Measurements from ENCODE around the gene CDH4.

Gene CDH4

GRCh38 chr20:61301711-61302525, 49.9 kb downstream of the CDH4 start:
- no peak for DNase-seq (ENCODE audit: low spot score)

DNA sequence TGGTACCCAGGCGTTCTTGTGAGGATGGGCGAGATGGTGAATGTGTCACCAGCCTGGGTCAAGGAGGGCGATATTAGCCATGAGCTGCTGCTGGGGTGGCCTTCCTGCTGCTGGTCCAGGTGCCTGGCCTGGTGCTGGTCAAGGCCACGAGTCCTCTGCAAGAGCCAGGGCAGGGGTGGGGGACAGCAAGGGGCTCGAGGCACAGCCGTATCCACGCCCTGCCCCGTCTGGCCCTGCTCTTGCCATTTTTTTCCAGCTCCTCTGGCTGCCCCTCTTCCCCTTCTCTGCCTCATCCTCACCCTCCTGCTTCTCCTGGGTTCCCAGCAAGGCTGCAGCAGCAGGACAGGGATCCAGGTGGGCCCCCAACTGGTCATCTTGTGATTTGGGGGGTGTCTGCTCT, 51.2 kb downstream of the CDH4 start:
- no peak for DNase-seq (ENCODE audit: low spot score)

- DNase-seq (ENCODE audit: low spot score), result no peak
Observed at GRCh38 chr20:61303675-61304074, 51.6 kb downstream of the CDH4 start.

DNA sequence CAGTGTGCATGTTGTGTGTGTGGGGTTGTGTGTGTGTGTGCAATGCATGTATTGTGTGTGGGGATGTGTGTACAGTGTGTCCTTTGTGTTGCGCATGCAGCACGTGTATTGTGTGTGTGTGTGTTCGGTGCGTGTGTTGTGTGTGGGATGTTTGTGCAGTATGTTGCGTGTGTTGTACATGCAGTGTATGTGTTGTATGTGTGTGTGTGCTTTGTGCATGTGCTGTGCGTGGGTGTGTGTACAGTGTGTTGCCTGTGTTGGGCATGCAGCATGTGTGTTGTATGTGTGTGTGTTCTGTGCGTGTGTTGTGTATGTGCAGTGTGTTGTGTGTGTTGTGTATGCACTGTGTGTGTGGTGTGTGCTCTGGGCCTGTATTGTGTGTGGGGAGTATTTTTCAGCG, 52.7 kb downstream of the CDH4 start:
- no peak for DNase-seq (ENCODE audit: low spot score)

DNA sequence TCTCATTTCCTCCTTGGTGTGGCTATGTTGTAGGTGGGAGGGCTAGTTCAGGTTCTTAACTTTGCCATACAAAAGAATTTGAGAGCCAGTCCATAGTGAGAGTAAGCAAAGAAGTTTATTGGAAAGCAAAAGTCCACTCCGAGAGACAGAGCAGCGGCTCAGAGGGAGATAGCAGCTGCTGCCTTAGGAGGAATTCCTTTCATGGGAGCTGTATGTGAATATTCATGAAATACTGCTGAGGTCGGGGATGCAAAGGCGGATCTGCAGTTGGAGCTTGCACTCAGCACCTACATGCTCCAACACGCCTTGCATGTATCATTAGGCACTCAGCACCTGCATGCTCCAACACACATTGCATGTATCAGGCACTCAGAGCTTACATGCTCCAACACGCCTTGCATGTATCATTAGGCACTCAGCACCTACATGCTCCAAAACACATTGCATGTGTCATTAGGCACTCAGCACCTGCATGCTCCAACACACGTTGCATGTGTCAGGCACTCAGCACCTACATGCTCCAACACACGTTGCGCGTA, 54.9 kb downstream of the CDH4 start:
- no peak for DNase-seq (ENCODE audit: low spot score)

GRCh38 chr20:61307686-61308476, 55.8 kb downstream of the CDH4 start:
- DNase-seq (ENCODE audit: low spot score), result no peak

GRCh38 chr20:61308477-61308774, 56.4 kb downstream of the CDH4 start:
- no peak for DNase-seq (ENCODE audit: low spot score)

DNA sequence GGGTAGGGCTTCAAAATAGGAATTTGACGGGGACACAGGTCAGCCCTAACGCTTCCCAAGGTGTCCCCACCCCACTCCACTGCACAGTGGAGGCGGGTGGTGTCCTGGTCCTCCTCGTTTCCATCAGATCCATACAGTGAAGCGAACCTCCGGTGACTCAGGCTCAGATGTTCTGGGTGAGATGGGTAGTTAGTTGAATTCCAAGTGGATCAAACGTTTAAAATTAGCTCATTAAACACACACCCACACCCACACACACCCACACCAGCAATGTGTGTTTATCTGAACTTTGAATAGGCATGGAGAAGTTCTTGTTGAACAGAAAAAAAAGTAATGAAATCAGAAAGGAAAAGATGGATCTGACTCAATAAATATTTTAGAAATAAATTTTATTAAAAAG, 58.9 kb downstream of the CDH4 start:
- DNase-seq (ENCODE audit: low spot score), result no peak

DNA sequence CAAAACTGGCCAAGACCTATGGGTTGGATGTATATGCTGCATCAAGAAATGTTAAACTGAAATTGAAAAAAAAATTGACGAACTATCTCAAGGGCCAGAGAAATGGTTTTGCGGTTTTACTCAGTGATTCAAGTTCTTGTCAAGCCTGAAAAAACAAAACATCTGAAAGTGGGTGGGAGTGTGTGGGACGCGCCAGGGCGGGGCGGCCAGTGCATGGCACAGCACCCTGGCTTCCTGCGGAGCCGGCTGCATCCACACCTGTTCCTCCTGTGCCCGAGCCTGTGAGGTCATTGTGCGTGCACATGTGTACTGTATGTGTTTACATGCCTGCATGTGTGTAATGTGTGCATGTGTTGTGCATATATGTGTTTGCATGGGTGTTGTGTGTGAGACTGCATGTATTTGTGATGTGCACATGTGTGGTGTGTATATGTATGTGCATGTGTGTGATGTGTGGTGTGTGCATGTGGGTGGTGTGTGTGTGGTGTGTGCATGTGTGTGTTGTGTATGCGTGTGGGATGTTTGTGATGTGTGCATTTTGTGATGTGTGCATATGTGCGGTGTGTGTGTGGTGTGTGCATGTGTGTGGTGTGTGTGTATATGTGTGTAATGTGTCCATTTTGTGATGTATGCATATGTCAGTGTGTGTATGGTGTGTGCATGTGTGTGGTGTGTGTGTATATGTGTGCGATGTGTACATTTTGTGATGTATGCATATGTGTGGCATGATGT, 59.8 kb downstream of the CDH4 start:
- no peak for DNase-seq (ENCODE audit: low spot score)

- no peak for DNase-seq (ENCODE audit: low spot score)
Observed at GRCh38 chr20:61312925-61313324, 60.9 kb downstream of the CDH4 start.

GRCh38 chr20:61313396-61313795, 61.3 kb downstream of the CDH4 start:
- no peak for DNase-seq (ENCODE audit: low spot score)

GRCh38 chr20:61314326-61315010, 62.4 kb downstream of the CDH4 start:
- DNase-seq (ENCODE audit: low spot score), result no peak

DNA sequence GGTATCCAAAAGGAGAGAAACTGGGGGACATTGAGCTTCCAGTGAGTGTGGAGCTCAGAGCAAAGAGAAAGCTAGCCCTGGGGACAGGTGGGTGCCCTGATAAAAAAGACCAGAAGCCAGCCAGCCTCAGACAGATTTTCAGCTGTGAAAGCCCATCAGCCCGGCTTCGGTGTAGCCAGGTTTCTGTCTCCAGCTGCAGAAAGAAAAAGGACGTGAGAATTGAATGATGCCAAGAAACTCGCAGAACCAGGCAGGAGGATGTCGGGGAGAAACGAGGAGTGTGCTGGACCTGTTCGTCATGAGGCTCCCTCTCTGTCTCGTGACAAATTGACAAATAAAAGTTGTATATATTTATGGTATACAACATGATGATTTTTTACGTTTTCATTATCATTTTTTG, 63.3 kb downstream of the CDH4 start:
- DNase-seq (ENCODE audit: low spot score), result no peak

- no peak for DNase-seq (ENCODE audit: low spot score)
Observed at GRCh38 chr20:61316346-61316745, 64.3 kb downstream of the CDH4 start.

DNA sequence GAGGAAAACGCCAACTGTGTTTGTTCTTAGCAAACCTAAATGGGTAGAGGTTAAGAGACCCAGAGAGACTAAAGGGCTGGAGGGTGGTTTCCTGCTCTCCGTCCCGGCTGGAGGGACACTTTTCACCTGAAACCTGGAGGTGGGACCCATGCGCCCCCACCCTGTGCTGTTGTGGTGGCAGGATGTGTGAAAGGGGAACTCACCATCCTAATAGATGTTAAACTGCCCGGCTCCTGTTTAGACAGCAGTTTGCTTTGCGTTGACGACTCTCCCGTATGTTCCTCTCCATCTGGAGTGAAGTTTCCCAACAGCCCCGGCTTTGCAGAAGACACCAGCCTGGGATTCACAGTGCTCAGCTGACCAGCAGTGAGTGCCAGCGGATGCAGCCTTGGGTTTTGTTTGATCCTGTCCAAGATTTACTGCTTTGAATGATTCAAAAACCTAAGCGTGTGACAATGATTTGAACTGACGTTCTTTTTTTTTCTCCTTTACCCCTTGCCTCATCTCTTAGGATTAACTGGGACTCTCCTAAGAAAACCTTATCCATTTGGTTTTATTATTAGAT, 66.0 kb downstream of the CDH4 start:
- no peak for DNase-seq (ENCODE audit: low spot score)

DNA sequence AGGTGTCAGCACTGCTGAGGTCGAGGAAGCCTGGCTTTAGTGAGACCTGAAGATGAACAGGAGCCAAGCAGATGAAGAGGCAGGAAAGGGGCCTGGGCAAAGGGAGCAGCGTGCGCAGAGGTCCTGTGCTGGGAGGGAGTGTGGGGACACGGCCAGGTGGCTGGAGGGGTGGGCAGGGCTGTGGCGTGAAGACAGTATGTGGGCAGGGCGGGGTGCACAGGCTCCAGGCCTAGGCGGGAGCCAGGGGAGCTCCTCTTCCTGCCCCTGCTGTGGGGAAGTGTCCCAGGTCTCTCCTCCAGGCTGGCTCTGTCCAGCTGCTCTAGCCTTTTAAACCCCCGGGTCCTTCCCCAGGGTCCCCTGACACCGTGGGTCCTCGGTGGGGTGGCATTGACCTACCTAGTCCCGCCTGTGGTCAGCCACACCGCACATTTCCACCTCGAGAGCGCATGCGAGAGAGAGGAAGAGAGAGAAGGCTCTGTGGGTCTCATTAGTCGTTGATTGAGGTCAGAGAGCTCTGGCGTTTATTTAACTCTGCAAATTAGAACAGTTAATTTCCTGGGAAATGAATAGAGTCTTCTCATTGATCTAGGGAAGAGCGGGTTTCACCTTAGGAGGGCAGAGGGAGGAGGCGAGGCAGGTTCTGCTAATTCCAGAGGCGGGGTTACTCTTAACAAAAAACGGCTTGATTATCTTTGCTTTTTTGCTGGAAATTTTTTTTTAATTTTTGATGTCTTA, 68.8 kb downstream of the CDH4 start:
- DNase-seq (ENCODE audit: low spot score), result no peak

- DNase-seq (ENCODE audit: low spot score), result no peak
Observed at GRCh38 chr20:61321481-61321880, 69.4 kb downstream of the CDH4 start.

- DNase-seq (ENCODE audit: low spot score), result no peak
Observed at GRCh38 chr20:61322151-61322865, 70.2 kb downstream of the CDH4 start.

GRCh38 chr20:61324906-61325305, 72.8 kb downstream of the CDH4 start:
- DNase-seq (ENCODE audit: low spot score), result no peak

DNA sequence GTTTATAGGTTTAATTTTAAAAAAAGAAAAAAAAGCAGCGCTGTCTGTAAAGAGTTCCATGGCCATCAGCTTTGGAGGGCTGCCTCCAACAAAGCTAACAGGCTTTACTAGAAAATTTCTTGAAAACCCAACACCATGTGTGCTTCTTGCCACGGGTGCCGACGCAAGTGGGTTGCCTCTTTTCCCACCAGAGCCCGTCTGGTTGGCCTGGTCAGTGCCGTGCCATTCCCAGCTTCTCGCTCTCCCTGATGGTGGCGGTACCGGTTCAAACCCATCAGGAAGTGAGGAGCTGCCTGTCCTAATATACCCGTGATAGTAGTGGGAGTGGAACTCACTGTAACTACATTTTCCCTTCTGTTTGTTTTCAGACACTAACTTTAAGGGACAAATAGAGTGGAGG, 73.7 kb downstream of the CDH4 start:
- DNase-seq (ENCODE audit: low spot score), result no peak
